ENCODE measurements around the gene AURKAIP1.

AURKAIP1 gene

DNA sequence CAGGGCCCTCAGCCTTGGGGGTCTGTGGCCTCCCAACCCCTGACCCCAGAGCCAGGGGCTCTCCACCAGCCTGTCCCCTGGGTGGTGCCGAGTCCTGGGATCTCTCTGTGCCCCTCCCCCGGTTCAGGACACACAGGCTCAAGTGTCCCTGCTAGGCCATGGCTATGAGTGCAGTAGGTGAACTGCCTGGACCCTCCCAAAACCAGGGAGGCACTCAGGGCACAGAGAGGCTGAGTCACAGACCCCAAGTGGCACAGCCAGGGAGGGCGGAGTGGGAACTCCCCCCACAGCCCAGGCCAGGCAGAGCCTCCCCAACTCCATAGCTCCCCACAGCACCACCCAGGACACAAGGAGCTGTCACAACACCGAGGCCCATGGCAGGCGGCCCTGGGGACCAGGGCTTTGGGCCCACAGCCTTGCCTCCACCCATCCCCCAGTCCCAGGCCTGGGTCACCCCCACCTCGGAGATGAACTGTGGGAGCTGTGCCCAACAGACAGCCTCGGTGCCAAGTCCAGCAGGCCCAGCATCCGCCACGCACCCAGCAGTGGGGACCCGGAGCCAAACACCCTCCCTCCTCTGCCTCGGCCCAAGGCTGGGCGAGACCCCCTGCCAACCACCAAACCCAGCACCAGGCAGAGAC, 29.0 kb downstream of the AURKAIP1 start:
- DNase-seq, result no peak

DNA sequence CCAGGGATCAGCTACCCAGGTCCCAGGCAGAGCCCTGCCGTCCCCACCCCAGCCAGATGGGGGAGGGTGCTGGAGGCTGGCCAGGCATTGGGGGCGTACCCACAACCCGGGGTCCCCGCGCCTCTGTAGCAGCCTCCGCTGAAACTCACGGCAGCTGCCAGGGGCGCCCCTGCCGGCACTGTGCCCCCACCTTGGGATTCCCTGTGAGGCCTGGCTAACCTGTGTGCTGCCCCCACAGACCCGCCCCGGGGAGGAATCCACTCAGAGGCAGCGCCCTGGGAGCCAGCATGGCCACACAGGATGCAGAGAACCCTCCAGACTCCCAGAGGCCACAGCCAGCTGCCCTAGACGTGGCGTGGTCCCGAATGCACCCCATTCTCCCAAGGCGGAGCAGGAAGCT, 29.6 kb downstream of the AURKAIP1 start:
- DNase-seq, result no peak

DNA sequence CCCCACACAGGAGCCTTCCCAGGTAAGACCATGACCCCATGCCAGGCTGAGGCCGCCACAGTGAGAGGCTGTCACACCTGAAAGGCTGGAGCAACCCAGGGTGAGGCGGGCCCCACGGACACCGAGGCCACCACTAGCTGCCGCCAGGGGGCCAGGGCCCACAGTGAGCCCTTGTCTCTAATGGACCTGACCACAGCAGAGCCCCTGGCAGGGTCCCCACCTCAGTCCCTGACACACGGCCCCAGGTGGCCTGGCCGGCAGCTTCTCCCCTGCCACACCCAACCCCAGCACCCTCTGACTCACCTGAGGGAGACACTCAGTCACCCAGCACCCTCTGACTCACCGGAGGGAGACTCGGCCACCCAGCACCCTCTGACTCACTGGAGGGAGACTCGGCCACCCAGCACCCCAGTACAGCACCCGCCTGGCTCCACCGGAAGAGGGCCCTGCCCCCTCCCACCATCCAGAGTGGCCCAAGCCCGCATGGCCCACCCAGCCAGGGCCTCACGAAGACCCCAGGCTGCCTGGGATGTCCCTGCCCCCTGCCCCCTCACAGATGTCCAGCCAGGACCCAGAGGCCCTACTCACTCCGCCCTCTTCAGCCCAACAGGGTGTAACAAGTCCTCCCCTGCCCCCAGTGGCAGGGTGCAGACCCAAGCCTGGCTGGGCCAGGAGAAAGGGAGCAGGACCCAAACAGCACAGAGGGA, 30.2 kb downstream of the AURKAIP1 start:
- DNase-seq, result no peak

DNA sequence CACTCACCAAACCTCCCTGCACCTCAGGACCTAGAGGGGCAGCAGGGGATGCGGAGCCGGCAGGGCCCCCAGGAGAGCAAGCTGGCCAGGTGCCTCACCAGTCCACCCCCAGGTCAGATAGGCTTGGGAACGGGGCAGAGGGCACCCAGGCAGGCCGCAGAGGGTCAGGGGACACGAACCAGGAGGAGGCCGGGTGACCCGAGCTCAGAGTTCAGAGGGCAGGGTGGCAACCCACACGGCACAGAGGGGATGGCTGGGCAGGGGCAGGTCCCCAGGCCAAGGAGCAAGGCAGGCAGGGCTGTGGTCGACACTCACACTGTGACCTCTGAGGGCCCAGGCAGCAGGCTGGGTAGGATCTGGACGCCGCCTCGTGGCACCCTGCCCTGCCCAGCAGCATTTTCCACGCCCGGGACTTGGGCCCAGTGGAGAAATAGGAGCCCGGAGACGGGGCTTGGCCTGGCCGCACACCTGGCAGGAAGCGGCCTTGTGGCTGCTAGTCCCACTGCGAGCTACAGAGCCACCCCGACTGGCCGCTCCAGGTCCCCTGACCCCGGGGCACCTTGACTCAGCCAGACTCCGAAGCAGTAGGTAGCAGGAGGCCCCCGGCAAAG, 31.1 kb downstream of the AURKAIP1 start:
- DNase-seq, result no peak

DNA sequence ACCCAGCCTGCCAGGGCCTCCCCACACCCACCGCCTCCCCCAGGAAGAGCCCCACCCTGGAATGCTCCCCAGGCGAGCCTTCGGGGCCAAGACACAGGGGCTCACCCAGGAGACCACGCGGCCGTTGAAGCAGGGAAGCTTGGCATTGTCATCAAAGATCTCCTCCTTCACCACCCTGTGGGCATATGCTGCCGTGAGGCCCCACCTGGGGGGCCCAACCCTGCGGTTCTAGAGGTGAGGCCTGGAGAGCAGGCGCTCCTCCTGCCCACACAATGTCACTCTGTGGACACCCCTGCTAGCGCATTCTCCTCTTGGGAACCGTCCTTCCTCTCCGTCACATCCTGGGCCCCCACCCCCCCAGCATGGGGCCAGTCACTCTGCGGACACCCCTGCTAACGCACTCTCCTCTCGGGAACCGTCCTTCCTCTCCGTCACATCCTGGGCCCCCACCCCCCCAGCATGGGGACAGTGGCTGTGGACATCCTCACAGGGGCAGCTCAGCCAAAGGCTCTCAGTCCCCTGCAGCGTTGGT, 32.4 kb downstream of the AURKAIP1 start:
- DNase-seq, result no peak

DNA sequence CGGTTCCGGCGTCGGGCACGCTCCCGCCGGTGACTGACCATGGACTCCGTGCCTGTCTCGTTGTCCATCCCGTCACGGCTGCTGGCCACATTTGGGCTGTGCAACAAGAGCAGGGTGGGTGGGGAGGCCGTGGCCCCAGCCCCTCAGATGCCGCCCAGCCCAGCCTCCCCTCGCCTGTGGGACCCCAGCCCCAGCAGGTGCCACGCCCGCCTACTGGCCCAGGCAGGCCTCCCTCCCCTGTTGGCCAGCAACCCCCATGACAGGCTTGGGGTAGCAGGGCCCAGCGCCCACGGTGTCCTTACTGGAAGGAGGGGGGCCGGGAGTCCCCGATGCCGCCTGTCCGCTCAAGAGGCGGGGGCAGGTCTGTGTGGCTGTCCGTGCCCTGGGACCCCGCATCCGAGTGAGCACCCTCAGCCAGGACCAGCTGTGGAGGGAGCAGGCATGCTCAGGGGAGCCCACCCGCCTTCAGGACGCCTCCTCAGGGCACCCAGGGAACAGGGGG, 32.9 kb downstream of the AURKAIP1 start:
- no peak for DNase-seq

DNA sequence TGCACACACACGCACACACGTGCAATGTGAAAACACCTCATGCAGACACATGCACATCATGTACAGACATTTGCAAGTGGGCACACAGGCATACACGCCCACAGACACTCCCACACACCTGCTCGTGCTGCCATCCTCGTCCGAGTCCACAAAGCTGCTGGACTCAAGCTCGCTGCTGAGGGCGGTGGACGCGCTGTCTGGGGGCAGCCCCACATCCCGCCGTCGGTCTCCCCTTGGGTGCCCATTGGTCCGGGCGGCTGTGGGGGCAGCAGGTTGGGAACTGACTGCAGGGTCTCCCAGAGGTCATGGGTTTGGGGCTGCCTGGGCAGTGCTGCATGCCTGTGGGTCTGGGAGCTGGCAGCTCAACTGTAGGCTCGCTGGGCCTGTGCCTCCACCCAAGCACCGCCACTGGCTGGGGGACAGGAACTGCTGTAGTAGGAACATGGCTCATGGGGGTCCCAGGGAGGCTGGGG, 33.4 kb downstream of the AURKAIP1 start:
- DNase-seq, result no peak

DNA sequence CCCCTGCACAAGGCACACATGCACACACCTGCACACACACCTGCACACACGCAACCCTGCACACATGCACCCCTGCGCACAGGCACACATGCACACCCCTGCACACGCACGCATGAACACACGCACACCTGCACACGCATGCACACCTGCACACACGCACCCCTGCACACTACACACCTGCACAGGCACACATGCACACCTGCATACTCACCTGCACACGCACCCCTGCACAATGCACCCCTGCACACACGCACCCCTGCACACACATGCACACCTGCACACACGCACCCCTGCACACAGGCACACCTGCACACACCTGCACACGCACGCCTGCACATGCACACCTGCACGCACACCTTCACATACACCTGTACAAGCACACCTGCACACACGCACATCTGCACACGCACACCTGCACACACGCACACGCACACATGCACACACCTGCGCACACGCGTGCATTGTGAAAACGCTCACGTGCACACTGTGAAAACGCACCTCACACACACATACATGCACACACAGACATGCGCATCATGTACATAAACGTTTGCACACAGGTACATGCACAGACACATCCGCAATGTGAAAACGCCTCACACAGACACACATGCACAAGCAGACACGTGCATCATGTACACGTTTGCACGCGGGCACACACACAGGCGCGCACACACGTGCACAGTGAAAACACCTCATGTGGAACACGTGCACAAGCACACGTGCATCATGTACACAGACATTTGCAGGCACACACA, 34.0 kb downstream of the AURKAIP1 start:
- DNase-seq, result no peak

DNA sequence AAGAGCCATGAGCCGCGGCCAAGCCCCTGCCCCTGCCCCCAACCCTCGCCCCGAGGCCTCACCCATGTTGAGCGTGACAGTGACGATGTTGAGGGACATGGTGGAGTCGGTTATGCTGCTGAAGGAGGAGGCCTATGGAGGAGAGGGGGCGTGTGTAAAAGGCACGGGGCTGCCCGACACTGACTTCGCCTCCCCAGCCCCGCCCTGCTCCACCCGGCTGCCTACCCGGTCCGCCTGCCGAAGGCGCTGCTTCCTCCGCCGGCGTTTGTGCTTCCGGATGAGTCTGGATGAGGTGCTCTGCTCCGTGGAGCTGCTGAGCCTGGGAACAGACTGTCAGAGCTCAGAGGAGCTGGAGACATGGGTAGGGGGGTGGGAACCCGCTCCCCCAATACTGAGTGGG, 34.8 kb downstream of the AURKAIP1 start:
- DNase-seq, result no peak

DNA sequence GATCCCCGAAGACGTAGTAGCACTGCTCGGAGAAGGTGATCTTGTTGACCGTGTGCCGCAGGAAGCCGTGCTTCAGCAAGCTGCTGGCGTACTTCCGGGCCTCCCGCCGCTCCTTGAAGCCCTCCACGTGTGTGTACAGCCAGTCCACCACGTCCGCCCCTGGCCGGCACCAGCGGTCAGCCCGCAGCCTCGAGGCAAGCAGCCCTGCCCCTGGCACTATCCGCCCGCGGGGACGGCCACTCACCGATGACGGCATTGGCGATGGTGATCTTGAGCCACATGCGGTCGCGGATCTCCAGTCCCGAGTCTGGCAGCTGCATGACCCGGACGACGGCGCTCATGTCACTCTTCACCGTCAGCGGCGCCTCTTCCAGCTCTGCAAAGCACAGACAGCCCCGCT, 36.7 kb downstream of the AURKAIP1 start:
- DNase-seq, result no peak

DNA sequence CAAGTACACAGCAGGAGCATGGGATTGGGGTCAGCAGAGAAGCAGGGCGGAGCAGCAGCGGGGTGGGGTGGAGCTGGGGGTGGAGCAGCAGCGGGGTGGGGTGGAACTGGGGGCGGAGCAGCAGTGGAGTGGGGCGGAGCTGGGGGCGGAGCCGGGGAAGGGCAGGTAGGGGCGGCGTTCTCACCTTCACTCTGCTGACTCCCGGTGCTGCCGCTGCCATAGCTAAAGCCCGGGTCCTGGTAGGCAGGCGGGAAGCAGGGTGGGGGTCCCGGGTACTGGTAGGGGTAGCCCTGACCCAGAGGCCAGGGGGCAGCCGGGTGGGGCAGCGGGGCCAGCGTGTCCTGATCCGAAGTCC, 37.2 kb downstream of the AURKAIP1 start:
- DNase-seq, result no peak

DNA sequence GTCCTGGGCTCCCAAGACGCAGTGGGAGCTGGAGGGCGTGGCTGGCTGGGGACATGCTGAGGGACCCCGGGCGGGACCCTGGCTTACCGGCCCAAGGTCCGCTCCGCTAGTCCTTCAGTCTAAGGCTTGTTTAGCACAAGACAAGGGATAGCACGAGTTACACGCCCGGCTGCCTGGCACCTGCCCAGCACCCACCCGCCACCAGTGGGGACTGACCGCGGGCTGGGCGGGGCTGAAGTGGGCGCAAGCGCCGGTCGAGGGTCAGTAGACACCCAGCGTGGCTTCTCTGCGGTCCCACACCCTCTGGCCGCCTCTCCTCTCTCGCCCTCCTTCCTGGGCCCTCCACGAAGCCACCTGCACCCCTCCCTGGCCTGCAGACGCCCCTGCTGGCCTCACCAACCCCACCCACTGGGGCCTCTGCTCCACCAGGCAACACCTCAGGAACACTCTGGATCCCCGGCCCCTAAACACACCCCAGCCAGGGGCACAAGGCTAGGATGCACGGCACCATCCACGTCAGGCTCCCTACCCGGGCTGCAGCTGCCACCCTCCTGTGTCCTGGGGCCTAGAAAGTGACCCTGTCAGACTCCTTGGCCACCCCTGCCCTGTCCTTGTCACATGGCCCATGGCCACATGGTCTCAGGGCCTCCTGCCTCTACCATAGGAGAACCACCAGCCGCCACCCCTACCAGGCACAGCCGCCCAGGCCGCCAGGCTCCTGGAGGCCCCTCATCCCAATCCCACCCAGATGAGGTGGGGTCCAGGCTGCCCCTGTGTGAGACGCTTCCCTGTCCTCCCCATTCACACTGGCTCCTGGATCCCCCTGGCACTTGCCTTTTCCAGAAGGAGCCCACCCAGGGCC, 37.8 kb downstream of the AURKAIP1 start:
- DNase-seq, result no peak

DNA sequence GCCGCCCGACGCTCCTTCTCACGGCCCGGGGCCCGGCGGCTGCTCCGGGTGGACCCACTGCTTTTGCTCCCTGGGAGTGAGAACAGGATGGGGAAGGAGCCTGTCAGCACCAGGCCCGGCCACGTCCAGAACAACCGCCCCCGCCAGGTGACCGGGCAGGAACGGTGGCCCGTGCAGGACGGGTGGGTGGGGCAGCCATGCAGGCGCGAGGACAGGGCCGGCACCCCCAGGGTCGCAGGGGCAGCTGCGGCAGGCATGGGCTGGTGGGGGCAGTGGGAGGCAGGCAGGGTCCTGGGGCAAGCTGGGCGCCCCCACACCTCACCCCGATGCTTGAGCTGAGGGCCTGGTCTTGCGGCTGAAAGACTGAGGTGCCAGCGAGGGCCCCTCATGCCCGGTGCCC, 38.6 kb downstream of the AURKAIP1 start:
- no peak for DNase-seq

DNA sequence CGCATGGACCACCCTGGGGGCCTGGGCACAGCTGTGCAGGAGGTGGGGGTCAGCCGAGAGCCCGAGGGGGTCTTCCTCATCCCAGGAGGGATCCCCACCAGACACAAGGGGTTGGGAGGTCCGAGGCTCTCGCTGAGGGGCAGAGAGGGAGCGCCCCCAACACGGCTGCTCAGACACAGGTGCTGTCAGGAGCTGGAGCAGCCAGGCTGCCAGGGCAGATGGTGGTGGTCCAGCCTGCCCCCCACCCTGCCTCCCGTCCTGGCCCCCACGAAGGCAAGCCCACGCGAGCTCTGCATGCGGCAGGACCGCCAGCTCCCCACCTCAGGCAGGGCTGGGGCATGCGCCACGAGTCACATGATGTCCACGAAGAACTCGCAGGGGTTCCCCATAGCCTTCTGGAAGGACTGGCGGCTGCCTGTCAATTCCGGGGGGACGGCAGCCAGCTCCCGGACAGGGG, 39.2 kb downstream of the AURKAIP1 start:
- DNase-seq, result no peak

DNA sequence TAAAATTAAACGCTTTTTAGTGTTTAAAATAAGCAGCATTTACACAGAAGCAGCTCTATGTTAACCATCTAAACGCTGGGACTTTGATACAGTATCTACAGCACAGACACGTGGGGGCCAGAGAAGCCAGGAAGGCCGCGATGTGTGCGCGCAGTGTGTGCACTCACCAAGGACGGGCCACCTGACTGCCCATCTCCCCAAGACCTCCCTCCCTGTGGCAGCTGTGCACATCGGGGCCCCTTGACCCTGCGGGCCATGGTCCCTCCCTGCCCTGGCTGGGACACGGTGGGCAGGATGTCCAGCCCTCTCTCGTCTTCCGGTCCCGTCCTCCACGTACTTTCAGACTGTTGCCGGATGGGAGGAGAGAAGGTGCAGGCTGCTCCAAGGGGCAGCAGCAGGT, 39.7 kb downstream of the AURKAIP1 start:
- no peak for DNase-seq

DNA sequence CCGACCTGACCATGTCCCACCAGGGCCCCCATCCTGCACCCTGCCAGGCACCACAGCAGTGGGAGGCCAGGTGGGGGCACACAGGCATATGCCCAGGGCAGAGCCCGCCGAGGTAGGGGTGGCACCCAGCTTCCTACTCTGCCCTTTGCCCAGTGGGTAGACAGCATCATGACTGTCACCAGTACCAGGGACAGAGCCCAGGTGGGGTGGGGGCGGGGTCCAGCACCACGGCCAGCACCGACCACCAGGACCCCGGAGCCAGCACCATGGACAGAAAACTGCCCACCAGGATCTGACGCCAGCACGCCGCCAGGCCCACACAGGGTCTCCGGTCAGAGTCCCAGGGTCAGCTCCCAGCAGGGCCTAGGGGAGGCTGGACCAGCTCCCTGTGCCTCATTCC, 40.2 kb downstream of the AURKAIP1 start:
- no peak for DNase-seq

DNA sequence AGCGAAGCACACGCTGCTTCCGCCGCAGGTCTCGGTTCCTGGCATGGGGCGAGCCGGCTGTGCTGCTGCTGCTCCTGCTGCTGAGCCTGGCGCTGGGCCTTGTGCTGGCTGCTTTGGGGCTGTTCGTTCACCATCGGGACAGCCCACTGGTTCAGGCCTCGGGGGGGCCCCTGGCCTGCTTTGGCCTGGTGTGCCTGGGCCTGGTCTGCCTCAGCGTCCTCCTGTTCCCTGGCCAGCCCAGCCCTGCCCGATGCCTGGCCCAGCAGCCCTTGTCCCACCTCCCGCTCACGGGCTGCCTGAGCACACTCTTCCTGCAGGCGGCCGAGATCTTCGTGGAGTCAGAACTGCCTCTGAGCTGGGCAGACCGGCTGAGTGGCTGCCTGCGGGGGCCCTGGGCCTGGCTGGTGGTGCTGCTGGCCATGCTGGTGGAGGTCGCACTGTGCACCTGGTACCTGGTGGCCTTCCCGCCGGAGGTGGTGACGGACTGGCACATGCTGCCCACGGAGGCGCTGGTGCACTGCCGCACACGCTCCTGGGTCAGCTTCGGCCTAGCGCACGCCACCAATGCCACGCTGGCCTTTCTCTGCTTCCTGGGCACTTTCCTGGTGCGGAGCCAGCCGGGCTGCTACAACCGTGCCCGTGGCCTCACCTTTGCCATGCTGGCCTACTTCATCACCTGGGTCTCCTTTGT, 41.3 kb downstream of the AURKAIP1 start:
- DNase-seq, result no peak

DNA sequence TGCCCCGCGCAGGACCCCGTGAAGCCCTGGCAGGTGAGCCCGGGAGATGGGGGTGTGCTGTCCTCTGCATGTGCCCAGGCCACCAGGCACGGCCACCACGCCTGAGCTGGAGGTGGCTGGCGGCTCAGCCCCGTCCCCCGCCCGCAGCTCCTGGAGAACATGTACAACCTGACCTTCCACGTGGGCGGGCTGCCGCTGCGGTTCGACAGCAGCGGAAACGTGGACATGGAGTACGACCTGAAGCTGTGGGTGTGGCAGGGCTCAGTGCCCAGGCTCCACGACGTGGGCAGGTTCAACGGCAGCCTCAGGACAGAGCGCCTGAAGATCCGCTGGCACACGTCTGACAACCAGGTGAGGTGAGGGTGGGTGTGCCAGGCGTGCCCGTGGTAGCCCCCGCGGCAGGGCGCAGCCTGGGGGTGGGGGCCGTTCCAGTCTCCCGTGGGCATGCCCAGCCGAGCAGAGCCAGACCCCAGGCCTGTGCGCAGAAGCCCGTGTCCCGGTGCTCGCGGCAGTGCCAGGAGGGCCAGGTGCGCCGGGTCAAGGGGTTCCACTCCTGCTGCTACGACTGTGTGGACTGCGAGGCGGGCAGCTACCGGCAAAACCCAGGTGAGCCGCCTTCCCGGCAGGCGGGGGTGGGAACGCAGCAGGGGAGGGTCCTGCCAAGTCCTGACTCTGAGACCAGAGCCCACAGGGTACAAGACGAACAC, 42.1 kb downstream of the AURKAIP1 start:
- DNase-seq, result no peak

DNA sequence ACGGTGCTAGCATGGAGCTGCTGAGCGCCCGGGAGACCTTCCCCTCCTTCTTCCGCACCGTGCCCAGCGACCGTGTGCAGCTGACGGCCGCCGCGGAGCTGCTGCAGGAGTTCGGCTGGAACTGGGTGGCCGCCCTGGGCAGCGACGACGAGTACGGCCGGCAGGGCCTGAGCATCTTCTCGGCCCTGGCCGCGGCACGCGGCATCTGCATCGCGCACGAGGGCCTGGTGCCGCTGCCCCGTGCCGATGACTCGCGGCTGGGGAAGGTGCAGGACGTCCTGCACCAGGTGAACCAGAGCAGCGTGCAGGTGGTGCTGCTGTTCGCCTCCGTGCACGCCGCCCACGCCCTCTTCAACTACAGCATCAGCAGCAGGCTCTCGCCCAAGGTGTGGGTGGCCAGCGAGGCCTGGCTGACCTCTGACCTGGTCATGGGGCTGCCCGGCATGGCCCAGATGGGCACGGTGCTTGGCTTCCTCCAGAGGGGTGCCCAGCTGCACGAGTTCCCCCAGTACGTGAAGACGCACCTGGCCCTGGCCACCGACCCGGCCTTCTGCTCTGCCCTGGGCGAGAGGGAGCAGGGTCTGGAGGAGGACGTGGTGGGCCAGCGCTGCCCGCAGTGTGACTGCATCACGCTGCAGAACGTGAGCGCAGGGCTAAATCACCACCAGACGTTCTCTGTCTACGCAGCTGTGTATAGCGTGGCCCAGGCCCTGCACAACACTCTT, 42.8 kb downstream of the AURKAIP1 start:
- DNase-seq, result no peak

Data from effector CD4-positive, alpha-beta T cell (primary cell).